ENCODE results near the gene CPB2. TPM values are rescaled to one million over a fixed set of nuclear protein-coding genes. Genes with fewer than 3 reads are reported as not detected.

Gene CPB2
- total RNA-seq, 4 donors from 2014 or later: 0.28 TPM; not detected in 3

GRCh38 chr13:46116653-46117502 is 12.0 kb upstream of the CPB2 start:
- H3K27me3 ChIP-seq: no peaks in the 10 kb centered on the region
- H3K4me1 ChIP-seq: no peaks in the 10 kb centered on the region
- DNase-seq: no peak
- H3K27ac ChIP-seq: no peak overlapping the region
- intact Hi-C loops (cut with DNase I; ENCODE audit: low total_unique reads): no loop called here
- no peaks in the 10 kb centered on the region for H3K9me3 ChIP-seq
- H3K4me3 ChIP-seq: no peak overlapping the region
- no peaks in the 10 kb centered on the region for H3K36me3 ChIP-seq
- TF ChIP-seq CTCF (IDR thresholded peaks at IDR 0.05): no peak
- TF ChIP-seq POLR2A (IDR thresholded peaks at IDR 0.05): no peak

GRCh38 chr13:46114613-46115012 is 9.8 kb upstream of the CPB2 start:
- Histone ChIP-seq H3K4me1 (no peaks in the 10 kb centered on the region), H3K27ac (no peak overlapping the region), H3K4me3 (no peak overlapping the region), H3K9me3 (no peaks in the 10 kb centered on the region), H3K27me3 (no peaks in the 10 kb centered on the region), H3K36me3 (no peaks in the 10 kb centered on the region)
- no peak for TF ChIP-seq POLR2A (IDR thresholded peaks at IDR 0.05)
- TF ChIP-seq CTCF (IDR thresholded peaks at IDR 0.05): no peak
- DNase-seq: no peak
- intact Hi-C loops (cut with DNase I; ENCODE audit: low total_unique reads): no loop called here

- H3K36me3 ChIP-seq: no peaks in the 10 kb centered on the region
- intact Hi-C loops (cut with DNase I; ENCODE audit: low total_unique reads): no loop called here
- no peak overlapping the region for H3K4me3 ChIP-seq
- no peaks in the 10 kb centered on the region for H3K4me1 ChIP-seq
- no peak overlapping the region for H3K27ac ChIP-seq
- no peak for DNase-seq
- TF ChIP-seq CTCF (IDR thresholded peaks at IDR 0.05): no peak
- no peak for TF ChIP-seq POLR2A (IDR thresholded peaks at IDR 0.05)
- H3K27me3 ChIP-seq: no peaks in the 10 kb centered on the region
- no peaks in the 10 kb centered on the region for H3K9me3 ChIP-seq
Observed at GRCh38 chr13:46113596-46113995, 8.8 kb upstream of the CPB2 start.

- Histone ChIP-seq H3K4me1 (no peaks in the 10 kb centered on the region), H3K4me3 (no peak overlapping the region), H3K36me3 (no peaks in the 10 kb centered on the region), H3K9me3 (no peaks in the 10 kb centered on the region), H3K27me3 (no peaks in the 10 kb centered on the region), H3K27ac (no peak overlapping the region)
- no peak for DNase-seq
- no peak for TF ChIP-seq CTCF (IDR thresholded peaks at IDR 0.05)
- no peak for TF ChIP-seq POLR2A (IDR thresholded peaks at IDR 0.05)
- intact Hi-C loops (cut with DNase I; ENCODE audit: low total_unique reads): no loop called here
Observed at GRCh38 chr13:46111151-46111550, 6.3 kb upstream of the CPB2 start.

- H3K36me3 ChIP-seq: no peaks in the 10 kb centered on the region
- no peak for TF ChIP-seq POLR2A (IDR thresholded peaks at IDR 0.05)
- TF ChIP-seq CTCF (IDR thresholded peaks at IDR 0.05): no peak
- H3K4me1 ChIP-seq: no peaks in the 10 kb centered on the region
- no peaks in the 10 kb centered on the region for H3K9me3 ChIP-seq
- no peak overlapping the region for H3K4me3 ChIP-seq
- intact Hi-C loops (cut with DNase I; ENCODE audit: low total_unique reads): no loop called here
- no peaks in the 10 kb centered on the region for H3K27me3 ChIP-seq
- H3K27ac ChIP-seq: no peak overlapping the region
- no peak for DNase-seq
Observed at GRCh38 chr13:46109451-46109850, 4.6 kb upstream of the CPB2 start.
